SIG-M5 (cell line): ENCODE data around the gene RANBP1.

ENCODE experiments used
- DNase-seq: peaks from one replicate; lab custom pipeline; 2025; lab: John Stamatoyannopoulos, UW

Gene RANBP1

GRCh38 chr22:20108757-20109230, 7.1 kb upstream of the RANBP1 start:
- DNase-seq = no peak

GRCh38 chr22:20109411-20110358, 6.2 kb upstream of the RANBP1 start:
- DNase-seq = no peak

GRCh38 chr22:20110359-20110985, 5.4 kb upstream of the RANBP1 start:
- no peak for DNase-seq

GRCh38 chr22:20111045-20111688, 4.7 kb upstream of the RANBP1 start:
- DNase-seq = no peak

GRCh38 chr22:20111689-20112622, 3.9 kb upstream of the RANBP1 start:
- DNase-seq = no peak

- no peak for DNase-seq
Observed at GRCh38 chr22:20112623-20113511, 3.0 kb upstream of the RANBP1 start.

GRCh38 chr22:20113551-20114310, 2.2 kb upstream of the RANBP1 start:
- no peak for DNase-seq

GRCh38 chr22:20114506-20115475, 1.1 kb upstream of the RANBP1 start:
- no peak for DNase-seq

- no peak for DNase-seq
Observed at GRCh38 chr22:20116376-20116950, 559 bp downstream of the RANBP1 start.

GRCh38 chr22:20116951-20117632, 1.2 kb downstream of the RANBP1 start, which contains the start of gene TRMT2A:
TRMT2A (minus strand) TSS chr22:20117226; CDS start chr22:20116906, 320 bp downstream.
- peak; percentile 68 for DNase-seq

GRCh38 chr22:20117633-20118299, 1.9 kb downstream of the RANBP1 start:
- no peak for DNase-seq

GRCh38 chr22:20118300-20119020, 2.6 kb downstream of the RANBP1 start:
- DNase-seq = no peak

GRCh38 chr22:20121856-20122415, 6.0 kb downstream of the RANBP1 start:
- no peak for DNase-seq

GRCh38 chr22:20123366-20124082, 7.6 kb downstream of the RANBP1 start:
- DNase-seq = no peak
